ENCODE results near the gene TARDBP.

TARDBP gene

DNA sequence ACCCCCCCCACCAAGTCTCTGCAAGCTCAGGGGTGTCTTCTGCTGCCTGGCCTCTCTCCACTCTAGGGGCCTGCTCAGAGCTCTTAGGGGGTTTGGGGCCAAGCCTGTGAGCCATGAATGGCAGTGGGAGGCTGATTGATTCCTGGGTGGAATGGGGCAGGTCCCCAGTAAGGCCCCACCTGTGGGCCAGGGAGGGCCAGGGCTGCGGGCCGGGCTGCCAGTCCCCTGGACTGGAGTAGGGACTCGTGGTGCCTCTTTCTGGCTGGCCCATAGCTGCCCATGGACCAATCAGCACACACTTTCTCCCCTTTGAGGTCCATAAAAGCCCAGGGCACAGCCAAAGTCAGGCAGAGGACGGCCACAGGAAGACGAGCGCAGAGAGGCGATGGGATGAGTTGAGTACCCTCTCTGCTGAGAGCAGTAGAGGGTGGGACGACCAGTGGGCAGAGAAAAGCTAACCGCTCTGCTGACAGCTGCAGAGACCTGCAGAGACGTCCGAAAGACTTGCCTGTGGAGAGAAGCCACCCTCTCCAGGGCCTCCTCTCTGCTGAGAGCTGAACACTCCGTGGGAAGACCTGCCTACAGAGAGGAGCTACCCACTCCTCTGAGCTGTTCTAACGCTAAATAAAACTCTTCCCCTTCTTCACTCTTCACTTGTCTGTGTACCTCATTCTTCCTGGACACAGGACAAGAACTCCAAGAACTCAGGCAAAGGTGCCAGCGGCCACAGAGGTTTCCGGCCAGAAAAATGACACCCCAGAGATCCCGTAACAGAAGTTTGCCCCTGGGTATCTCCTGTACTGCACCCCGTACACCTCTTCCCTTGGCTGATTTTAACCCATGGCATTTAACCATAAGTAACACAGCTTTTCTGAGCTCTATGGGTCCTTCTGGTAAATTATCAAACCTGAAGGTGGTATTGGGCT, 38.2 kb upstream of the TARDBP start:
- TF ChIP-seq, protein P1, sequence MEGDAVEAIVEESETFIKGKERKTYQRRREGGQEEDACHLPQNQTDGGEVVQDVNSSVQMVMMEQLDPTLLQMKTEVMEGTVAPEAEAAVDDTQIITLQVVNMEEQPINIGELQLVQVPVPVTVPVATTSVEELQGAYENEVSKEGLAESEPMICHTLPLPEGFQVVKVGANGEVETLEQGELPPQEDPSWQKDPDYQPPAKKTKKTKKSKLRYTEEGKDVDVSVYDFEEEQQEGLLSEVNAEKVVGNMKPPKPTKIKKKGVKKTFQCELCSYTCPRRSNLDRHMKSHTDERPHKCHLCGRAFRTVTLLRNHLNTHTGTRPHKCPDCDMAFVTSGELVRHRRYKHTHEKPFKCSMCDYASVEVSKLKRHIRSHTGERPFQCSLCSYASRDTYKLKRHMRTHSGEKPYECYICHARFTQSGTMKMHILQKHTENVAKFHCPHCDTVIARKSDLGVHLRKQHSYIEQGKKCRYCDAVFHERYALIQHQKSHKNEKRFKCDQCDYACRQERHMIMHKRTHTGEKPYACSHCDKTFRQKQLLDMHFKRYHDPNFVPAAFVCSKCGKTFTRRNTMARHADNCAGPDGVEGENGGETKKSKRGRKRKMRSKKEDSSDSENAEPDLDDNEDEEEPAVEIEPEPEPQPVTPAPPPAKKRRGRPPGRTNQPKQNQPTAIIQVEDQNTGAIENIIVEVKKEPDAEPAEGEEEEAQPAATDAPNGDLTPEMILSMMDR (conservative IDR thresholded peaks at IDR 0.05) = no peak
- no peak overlapping the region for H3K27ac ChIP-seq

- no peak overlapping the region for H3K27ac ChIP-seq
- TF ChIP-seq, protein P1 (conservative IDR thresholded peaks at IDR 0.05) = no peak
These were observed 36.7 kb upstream of the TARDBP start for GRCh38 chr1:10975567-10976326.

DNA sequence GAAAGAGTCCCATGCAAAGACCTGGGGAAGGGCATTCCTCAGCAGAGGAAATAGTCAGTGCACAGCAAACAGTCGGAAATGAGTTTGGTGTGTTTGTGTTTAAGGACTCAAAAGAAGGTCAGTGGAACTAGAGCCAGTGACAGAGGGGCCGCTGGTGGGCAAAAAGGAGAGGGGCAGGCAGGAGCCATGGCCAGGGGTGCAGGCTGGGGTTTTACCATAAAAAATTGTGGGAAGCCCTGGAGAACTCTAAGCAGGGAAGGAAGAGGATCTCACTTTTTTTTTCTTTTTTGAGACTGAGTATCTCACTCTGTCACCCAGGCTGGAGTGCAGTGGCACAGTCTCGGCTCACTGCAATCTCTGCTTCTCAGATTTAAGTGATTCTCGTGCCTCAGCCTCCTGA, 33.7 kb upstream of the TARDBP start:
- TF ChIP-seq, protein P1 (conservative IDR thresholded peaks at IDR 0.05) = no peak
- no peak overlapping the region for H3K27ac ChIP-seq

GRCh38 chr1:10979483-10979920, 33.0 kb upstream of the TARDBP start:
- TF ChIP-seq, protein P1 (conservative IDR thresholded peaks at IDR 0.05) = no peak
- H3K27ac ChIP-seq = peak overlapping the region; percentile 18; the same call in 1 of the 2 replicates

DNA sequence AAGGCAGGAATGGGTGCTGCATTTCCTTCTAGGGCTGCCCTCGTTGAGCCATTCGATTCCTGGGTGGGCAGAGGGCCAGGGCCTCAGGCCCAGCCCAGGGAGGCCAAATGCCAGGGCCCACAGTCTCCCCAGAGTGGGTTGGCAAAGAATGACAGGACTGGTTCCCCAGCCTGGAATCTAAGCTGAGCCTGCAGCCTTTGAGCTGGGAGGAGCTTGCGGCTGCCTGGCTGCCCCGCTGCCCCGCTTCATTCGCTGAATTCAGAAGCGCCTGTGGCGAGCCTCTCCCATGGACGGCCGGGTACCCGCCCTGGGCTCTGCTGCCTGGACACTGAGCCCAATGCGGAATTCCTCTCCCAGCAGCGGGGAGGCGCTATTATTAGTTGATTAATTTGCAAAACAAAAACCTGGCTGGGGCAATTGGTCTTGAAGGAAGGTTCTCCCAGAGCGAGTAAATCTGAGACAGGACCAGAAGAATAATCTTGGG, 32.3 kb upstream of the TARDBP start:
- peak overlapping the region; percentile 18; the same call in 1 of the 2 replicates for H3K27ac ChIP-seq
- TF ChIP-seq, protein P1 (conservative IDR thresholded peaks at IDR 0.05) = peak; percentile 58

GRCh38 chr1:10980841-10981727, 31.4 kb upstream of the TARDBP start:
- H3K27ac ChIP-seq = no peak overlapping the region; the same call in 1 of the 2 replicates

More at GRCh38 chr1:10980841-10981727, 31.4 kb upstream of the TARDBP start:
- TF ChIP-seq, protein P1 (conservative IDR thresholded peaks at IDR 0.05) = no peak

All from VCaP (cell line).